ENCODE measurements around the gene HRAS. TPM values are rescaled to one million over a fixed set of nuclear protein-coding genes. Genes with fewer than 3 reads are reported as not detected.

Gene HRAS
- polyA plus RNA-seq, 1 experiment, result 44.7 TPM

- Histone ChIP-seq H3K4me3 (ENCODE audit: low read depth, low read length) (no peak overlapping the region), H3K9me3 (ENCODE audit: control insufficient read depth, insufficient read depth, low read length) (no peaks in the 10 kb centered on the region; the same call in 1 of the 2 replicates), H3K27me3 (ENCODE audit: control insufficient read depth, insufficient read depth, low read length) (no peaks in the 10 kb centered on the region), H3K27ac (ENCODE audit: low read depth, low read length) (no peak overlapping the region)
- ChIA-PET POLR2A (no interaction called here), CTCF (no interaction called here)
- TF ChIP-seq CTCF (IDR thresholded peaks at IDR 0.05; ENCODE audit: low read depth, low read length), result no peak
- no peak for DNase-seq (ENCODE audit: low read depth, low spot score)
Observed at GRCh38 chr11:541433-541885, 6.1 kb upstream of the HRAS start.

DNA sequence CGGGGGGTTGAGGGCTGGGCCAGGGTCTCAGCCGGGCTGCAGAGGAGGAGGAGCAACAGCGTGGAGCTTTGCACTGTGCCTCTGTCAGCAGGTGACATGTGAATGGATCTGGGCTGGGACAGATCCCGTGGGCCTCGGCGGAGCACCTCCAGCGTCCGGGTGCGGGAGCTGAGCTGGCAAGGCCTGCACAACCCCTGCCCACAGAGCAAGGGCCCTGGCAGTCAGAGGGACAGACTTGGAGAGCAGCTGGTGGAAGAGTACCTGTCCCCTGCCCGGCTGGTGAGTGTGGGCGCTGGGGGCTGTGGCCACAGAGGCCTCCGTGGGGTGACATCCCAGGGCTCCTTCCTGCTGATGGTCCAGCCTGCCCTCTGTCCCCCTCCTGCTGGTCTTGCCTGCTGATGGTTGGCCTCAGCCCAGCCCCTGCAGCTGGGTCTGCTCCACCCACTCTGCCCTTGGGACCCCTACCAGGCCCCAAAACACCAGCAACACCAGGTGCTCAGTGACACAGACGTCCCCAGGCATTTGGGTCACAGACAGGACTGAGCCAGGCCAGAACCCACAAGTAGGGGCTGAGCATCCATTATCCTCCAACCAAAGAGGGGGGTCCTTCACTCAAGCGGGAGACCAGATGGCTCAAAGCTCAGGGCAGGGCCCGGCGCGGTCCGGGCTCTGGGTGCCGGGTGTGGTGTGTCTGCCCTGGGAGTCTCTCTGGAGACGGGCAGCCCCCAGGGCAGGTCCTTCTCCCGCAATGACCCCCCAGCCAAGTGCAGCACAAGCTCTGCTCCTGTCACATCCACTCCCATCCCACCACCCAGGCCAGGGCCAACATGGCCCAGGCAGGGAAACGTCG lies 5.4 kb upstream of the HRAS start:
- ChIA-PET CTCF (interaction anchor here (0.6 to 1.1 kb wide), 2 partner anchors 14 to 174 kb away, joined by 3 read pairs; no protein-coding TSS in a partner anchor), POLR2A (no interaction called here)
- H3K27me3 ChIP-seq (ENCODE audit: control insufficient read depth, insufficient read depth, low read length), result no peaks in the 10 kb centered on the region
- TF ChIP-seq CTCF (IDR thresholded peaks at IDR 0.05; ENCODE audit: low read depth, low read length), result no peak
- no peak overlapping the region for H3K27ac ChIP-seq (ENCODE audit: low read depth, low read length)
- DNase-seq (ENCODE audit: low read depth, low spot score), result no peak
- H3K4me3 ChIP-seq (ENCODE audit: low read depth, low read length), result no peak overlapping the region
- no peaks in the 10 kb centered on the region; the same call in 1 of the 2 replicates for H3K9me3 ChIP-seq (ENCODE audit: control insufficient read depth, insufficient read depth, low read length)

DNA sequence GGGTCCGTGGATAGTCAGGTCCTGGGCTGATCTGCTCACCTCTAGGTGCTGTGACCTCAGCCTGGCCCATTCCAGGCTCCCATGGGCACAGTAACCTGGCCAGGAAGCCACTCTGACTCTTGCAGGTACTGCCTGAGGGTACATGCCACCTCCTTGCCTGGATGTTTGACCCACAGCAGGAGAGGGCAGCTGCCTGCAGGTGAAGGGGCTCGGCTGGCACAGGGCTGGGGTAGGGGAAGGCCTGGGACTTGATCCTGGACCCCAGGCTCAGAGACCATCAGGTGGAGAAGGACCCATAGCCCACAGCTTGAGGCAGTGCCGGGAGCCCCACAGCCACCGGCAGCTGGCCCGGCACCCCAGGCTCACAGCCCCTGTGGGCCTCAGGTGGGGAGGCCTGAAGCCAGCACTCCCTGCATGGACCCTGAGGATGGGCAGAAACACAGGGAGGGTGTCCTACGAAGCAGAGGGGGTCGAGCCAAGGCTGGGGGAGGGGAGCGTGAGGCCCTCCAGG lies 4.7 kb upstream of the HRAS start:
- ChIA-PET POLR2A (no interaction called here), CTCF (interaction anchor here (1.1 kb wide), 1 partner anchor 15 kb away, joined by 3 read pairs; no protein-coding TSS in a partner anchor)
- H3K9me3 ChIP-seq (ENCODE audit: control insufficient read depth, insufficient read depth, low read length), result no peaks in the 10 kb centered on the region; the same call in 1 of the 2 replicates
- no peak overlapping the region for H3K4me3 ChIP-seq (ENCODE audit: low read depth, low read length)
- no peak for TF ChIP-seq CTCF (IDR thresholded peaks at IDR 0.05; ENCODE audit: low read depth, low read length)
- DNase-seq (ENCODE audit: low read depth, low spot score), result no peak
- no peak overlapping the region for H3K27ac ChIP-seq (ENCODE audit: low read depth, low read length)
- no peaks in the 10 kb centered on the region for H3K27me3 ChIP-seq (ENCODE audit: control insufficient read depth, insufficient read depth, low read length)

- POLR2A ChIA-PET, result interaction anchor here (0.5 kb wide), 1 partner anchor 215 kb away, joined by 3 read pairs; no protein-coding TSS in a partner anchor
- Histone ChIP-seq H3K27me3 (ENCODE audit: control insufficient read depth, insufficient read depth, low read length) (no peaks in the 10 kb centered on the region), H3K9me3 (ENCODE audit: control insufficient read depth, insufficient read depth, low read length) (no peaks in the 10 kb centered on the region; the same call in 1 of the 2 replicates), H3K4me3 (ENCODE audit: low read depth, low read length) (no peak overlapping the region), H3K27ac (ENCODE audit: low read depth, low read length) (peak overlapping the region; percentile 2)
- DNase-seq (ENCODE audit: low read depth, low spot score), result no peak
- CTCF ChIA-PET, result interaction anchor here (0.7 kb wide), 1 partner anchor 62 kb away, joined by 4 read pairs; no protein-coding TSS in a partner anchor
- TF ChIP-seq CTCF (IDR thresholded peaks at IDR 0.05; ENCODE audit: low read depth, low read length), result no peak
Observed at GRCh38 chr11:538431-539051, 3.2 kb upstream of the HRAS start.
